ENCODE results near the gene PSG3.
"Not testable (repeated sequence)": the region's sequence is repeated elsewhere in the genome, so short reads cannot be mapped to it uniquely, and the experiment has no call there.

PSG3 gene

GRCh38 chr19:42741726-42742607 is 1.7 kb upstream of the PSG3 start:
- H3K4me3 ChIP-seq (replicated peaks; ENCODE audit: low read depth, low read length); DNase-seq (ENCODE audit: extremely low read depth, low read depth): not testable (repeated sequence)
- TF ChIP-seq, protein P1, sequence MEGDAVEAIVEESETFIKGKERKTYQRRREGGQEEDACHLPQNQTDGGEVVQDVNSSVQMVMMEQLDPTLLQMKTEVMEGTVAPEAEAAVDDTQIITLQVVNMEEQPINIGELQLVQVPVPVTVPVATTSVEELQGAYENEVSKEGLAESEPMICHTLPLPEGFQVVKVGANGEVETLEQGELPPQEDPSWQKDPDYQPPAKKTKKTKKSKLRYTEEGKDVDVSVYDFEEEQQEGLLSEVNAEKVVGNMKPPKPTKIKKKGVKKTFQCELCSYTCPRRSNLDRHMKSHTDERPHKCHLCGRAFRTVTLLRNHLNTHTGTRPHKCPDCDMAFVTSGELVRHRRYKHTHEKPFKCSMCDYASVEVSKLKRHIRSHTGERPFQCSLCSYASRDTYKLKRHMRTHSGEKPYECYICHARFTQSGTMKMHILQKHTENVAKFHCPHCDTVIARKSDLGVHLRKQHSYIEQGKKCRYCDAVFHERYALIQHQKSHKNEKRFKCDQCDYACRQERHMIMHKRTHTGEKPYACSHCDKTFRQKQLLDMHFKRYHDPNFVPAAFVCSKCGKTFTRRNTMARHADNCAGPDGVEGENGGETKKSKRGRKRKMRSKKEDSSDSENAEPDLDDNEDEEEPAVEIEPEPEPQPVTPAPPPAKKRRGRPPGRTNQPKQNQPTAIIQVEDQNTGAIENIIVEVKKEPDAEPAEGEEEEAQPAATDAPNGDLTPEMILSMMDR (IDR thresholded peaks at IDR 0.05; ENCODE audit: low read depth, low read length, missing control alignments), result peak; percentile 29

DNA sequence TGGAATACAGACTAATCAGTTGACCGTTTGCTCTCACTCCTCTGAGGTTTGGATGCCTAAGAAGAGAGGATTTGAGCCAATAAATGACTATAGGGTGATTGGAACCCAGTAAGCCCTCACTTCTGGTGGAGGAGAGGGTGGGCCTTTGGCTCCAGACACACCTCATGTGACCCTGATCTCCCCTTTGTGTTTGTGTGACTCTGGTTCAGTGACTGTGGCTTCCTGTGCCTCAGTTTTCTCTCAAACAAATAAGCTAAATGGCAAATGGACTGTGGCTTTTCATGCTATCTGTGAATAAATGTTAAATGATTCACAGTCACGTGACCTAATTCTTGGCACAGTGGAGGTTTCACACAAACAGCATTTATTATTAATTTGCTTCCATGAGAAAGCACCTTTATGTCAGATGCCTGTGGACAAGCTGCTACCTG is 2.7 kb downstream of the PSG3 start:
- H3K4me3 ChIP-seq (replicated peaks; ENCODE audit: low read depth, low read length); DNase-seq (ENCODE audit: extremely low read depth, low read depth): not testable (repeated sequence)

GRCh38 chr19:42728341-42728740 is 11.9 kb downstream of the PSG3 start:
- DNase-seq (ENCODE audit: extremely low read depth, low read depth); H3K4me3 ChIP-seq (replicated peaks; ENCODE audit: low read depth, low read length): not testable (repeated sequence)

GRCh38 chr19:42714000-42714399 is 26.3 kb downstream of the PSG3 start:
- H3K4me3 ChIP-seq (replicated peaks; ENCODE audit: low read depth, low read length); DNase-seq (ENCODE audit: extremely low read depth, low read depth): not testable (repeated sequence)

- peak; percentile 1 for DNase-seq (ENCODE audit: extremely low read depth, low read depth)
- not testable (repeated sequence) for H3K4me3 ChIP-seq (replicated peaks; ENCODE audit: low read depth, low read length)
Observed at GRCh38 chr19:42712753-42713152, 27.5 kb downstream of the PSG3 start.

- DNase-seq (ENCODE audit: extremely low read depth, low read depth), result not testable (repeated sequence)
Observed at GRCh38 chr19:42710986-42711385, 29.3 kb downstream of the PSG3 start.

DNA sequence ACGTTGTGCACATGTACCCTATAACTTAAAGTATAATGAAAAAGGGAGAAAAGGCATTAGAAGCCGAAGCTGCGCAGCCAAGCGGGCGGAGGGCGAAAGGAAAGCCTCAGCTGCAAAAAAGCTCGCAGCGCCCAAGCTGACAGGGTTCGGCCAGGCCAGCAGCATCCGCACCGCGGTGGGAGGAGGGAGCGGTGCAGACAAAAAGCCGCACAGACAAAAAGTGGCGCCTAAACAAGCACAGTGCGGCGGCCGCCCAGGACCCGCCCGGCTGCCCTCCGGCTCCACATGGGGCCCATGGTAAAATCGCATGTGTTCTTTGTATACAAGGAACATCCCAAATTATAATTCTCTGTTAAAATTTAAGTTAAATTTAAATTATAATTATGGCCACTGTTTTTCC is 42.4 kb downstream of the PSG3 start:
- no peak for DNase-seq (ENCODE audit: extremely low read depth, low read depth)
- TF ChIP-seq, protein P1 (IDR thresholded peaks at IDR 0.05; ENCODE audit: low read depth, low read length, missing control alignments), result no peak
- no peak overlapping the region for H3K4me3 ChIP-seq (replicated peaks; ENCODE audit: low read depth, low read length)

More at GRCh38 chr19:42710986-42711385, 29.3 kb downstream of the PSG3 start:
- H3K4me3 ChIP-seq (replicated peaks; ENCODE audit: low read depth, low read length), result not testable (repeated sequence)

GRCh38 chr19:42695811-42696503 is 44.3 kb downstream of the PSG3 start:
- DNase-seq (ENCODE audit: extremely low read depth, low read depth), result no peak
- H3K4me3 ChIP-seq (replicated peaks; ENCODE audit: low read depth, low read length), result no peak overlapping the region
- TF ChIP-seq, protein P1 (IDR thresholded peaks at IDR 0.05; ENCODE audit: low read depth, low read length, missing control alignments), result no peak

DNA sequence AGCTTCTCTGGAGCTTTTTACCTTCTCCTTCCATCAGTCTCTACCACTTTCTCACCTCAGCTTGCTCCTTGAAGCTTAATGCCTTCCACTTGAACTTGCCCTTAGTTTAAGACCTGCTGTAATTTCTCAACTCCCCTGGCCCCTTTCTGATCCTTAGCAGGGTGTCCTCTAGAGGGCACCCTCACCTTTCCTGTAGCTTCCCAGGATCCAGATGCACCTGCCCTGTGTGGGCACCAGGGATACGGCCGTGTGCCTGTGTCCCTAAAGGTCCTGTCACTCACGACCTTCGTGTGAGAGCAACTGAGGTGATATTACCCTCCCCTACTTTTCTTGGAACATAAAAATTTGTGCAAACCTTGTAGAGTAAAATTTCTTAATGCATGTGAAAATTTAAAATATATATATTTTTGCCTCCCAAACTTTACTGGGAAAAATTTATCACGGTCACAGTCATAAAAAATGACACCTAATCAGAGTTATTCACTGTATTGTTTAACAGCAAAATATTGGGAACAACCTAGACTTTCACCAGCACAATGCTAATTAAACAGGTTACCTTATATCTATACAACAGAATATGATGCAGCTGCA is 46.4 kb downstream of the PSG3 start:
- H3K4me3 ChIP-seq (replicated peaks; ENCODE audit: low read depth, low read length), result no peak overlapping the region
- DNase-seq (ENCODE audit: extremely low read depth, low read depth), result peak; percentile 11
- TF ChIP-seq, protein P1 (IDR thresholded peaks at IDR 0.05; ENCODE audit: low read depth, low read length, missing control alignments), result peak; percentile 79
